Measurements from ENCODE around the gene OXLD1.

OXLD1 gene

GRCh38 chr17:81701288-81702071, 35.1 kb upstream of the OXLD1 start:
- DNase-seq: no peak

DNA sequence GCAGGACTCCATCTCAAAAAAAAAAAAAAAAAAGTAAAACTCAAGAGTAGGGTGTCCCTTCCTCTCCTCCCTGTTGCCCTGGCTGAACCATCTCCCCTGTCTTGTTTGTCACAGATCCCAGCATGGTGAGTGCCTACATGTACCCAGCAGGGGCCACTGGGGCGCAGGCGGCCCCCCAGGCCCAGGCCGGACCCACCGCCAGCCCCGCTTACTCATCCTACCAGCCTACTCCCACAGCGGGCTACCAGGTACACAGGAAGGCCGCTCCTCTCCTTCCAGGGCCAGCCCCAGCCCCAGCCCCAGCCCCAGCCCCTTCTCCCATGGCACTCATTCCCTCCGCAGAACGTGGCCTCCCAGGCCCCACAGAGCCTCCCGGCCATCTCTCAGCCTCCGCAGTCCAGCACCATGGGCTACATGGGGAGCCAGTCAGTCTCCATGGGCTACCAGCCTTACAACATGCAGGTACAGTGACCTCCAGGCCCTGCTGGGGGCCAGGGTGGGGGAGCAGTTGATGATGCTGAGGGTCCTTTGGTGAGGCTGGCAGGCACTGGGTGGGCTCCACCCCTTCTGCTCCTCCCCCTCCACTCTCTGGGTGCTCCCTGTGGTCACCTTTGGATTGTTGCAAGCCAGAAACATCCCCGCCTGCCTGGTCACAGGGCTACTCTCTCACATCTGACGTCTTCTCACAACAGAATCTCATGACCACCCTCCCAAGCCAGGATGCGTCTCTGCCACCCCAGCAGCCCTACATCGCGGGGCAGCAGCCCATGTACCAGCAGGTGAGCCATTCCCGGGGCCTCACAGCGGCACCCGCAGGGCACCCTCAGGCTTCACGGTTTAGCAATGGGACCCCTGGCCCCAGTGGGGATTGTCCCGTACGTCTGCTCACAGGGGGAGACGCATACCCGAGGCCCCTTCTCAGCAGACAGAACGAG, 34.2 kb upstream of the OXLD1 start:
- no peak for DNase-seq

DNA sequence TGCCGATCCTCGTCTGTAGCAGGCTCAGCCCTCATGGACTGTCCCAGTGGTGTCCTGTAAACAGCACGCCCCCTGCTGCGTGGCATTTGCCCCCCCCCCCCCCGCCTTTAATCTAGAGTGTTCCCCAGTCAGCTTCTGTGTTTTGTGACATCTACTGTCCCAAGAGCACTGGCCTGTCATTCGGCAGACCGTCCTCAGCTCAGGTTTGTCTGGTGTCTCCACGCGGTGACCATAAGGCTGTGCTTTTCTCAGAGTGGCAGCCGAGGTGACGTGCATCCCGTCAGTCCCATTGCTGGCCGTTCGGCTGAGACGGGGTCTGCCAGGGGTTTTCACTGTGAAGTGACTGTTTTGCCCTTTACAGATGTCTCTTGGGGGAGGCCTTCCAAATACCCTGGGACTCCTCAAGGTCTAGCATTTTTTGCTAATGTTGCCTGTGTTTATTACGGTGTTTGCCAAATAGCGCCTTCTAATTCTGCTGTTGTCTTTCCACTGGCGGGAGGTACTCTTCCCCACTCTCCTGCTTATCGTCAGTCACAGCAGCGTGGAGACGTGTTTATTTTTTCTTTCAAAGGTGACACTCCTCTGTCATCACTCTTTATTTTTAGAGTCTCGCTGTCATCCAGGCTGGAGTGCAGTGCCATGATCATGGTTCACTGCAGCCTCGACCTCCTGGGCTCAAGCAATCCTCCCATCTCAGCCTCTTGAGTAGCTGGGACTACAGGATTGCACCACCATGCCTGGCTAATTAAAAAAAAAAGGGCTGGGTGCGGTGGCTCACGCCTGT, 31.0 kb upstream of the OXLD1 start:
- no peak for DNase-seq

GRCh38 chr17:81696218-81696941, 30.0 kb upstream of the OXLD1 start:
- no peak for DNase-seq

- no peak for DNase-seq
Observed at GRCh38 chr17:81695801-81696200, 29.4 kb upstream of the OXLD1 start.

DNA sequence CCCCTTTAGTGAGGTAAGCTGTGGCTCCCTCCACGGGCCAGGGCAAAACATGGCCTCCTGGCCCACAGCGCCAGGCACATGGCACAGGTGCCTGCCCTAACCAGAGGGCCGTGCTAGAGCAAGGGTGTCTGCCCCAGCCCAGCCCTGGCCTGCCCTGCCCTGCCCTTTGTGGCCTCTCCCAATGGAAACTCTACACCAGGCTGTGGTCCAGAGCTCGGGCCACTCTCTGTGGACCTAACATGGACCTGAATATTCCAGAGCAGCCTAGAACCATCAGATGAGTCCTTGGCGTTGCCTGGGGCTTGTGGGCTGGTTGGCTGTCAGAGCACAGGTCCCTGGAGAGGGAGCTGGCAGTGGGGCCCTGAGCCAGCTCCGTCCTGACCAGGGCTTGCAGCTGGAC, 28.8 kb upstream of the OXLD1 start:
- DNase-seq: no peak

DNA sequence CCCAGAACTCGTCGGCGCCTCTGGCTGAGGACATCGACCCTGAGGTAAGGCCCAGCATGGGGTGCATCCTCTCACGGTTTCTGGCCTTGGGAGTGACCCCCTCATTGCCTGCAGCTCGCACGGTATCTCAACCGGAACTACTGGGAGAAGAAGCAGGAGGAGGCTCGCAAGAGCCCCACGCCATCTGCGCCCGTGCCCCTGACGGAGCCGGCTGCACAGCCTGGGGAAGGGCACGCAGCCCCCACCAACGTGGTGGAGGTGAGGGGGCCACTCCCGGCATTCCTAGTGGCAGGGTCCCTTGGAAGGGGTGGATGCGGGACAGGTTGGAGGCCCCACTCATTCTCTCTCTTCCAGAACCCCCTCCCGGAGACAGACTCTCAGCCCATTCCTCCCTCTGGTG, 28.4 kb upstream of the OXLD1 start:
- DNase-seq: no peak

GRCh38 chr17:81693509-81694210, 27.3 kb upstream of the OXLD1 start:
- no peak for DNase-seq

DNA sequence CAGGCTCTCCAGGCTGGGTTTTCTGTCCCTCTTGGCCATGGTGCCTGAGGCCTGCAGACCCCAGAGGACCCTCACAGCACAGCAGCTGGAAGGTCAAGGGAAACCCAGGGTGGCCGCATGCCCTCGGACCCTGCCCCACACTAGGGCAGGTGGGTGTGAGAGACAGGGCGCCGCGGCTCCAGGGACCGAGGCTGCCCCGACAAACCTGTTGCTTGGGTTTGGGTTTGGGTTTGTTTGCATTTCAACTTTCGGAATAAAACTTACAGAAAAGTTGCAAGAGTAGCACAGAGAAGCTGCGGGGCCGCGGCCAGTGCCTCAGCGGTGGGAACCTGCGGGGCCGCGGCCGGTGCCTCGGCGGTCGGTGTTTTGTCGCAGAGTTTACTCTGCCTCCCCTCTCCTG, 25.2 kb upstream of the OXLD1 start:
- no peak for DNase-seq

DNA sequence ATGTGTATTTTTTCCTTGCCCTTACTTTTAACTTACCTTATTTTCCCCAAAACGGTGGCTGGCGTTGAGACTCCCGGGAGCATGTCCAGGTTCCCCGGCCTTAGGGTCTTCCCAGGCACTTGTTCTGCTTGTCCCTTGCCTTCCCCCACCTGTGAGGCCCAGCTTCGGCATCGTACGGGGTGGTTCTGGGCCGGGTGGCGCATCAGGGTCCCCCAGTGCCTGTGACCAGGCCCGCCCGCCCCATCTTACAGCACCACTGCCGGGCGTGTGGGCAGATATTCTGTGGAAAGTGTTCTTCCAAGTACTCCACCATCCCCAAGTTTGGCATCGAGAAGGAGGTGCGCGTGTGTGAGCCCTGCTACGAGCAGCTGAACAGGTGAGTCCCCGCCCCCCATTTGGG, 24.8 kb upstream of the OXLD1 start:
- no peak for DNase-seq

- no peak for DNase-seq
Observed at GRCh38 chr17:81690549-81690948, 24.1 kb upstream of the OXLD1 start.

GRCh38 chr17:81690066-81690465, 23.7 kb upstream of the OXLD1 start:
- no peak for DNase-seq

DNA sequence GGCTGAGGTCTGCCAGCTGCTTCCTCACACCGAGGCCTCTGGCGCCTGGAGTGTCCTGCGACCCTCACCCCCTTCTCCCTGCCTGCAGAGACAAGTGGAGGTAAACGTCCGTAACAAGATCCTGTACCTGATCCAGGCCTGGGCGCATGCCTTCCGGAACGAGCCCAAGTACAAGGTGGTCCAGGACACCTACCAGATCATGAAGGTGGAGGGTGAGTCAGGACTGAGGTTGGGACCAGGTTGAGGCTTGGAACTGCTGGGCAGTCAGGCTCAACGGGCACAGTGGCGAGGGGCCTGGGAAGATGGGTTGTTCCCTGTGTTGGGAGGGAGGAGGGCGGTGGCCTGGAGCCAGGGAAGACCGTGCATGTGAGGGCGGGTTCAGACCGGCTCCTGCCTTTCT, 22.2 kb upstream of the OXLD1 start:
- DNase-seq: no peak

GRCh38 chr17:81687770-81688541, 21.6 kb upstream of the OXLD1 start:
- DNase-seq: no peak

GRCh38 chr17:81686614-81687013, 20.2 kb upstream of the OXLD1 start:
- no peak for DNase-seq

- peak; percentile 61 for DNase-seq
Observed at GRCh38 chr17:81685108-81685507, 18.7 kb upstream of the OXLD1 start.

- peak; percentile 72 for DNase-seq
Observed at GRCh38 chr17:81684442-81684911, 18.1 kb upstream of the OXLD1 start.

- peak; percentile 98 for DNase-seq
Observed at GRCh38 chr17:81683584-81684441, 17.4 kb upstream of the OXLD1 start, which contains the start of the genes ARL16 and HGS. TSS of gene ARL16 (minus strand) at chr17:81683797. CDS start at chr17:81683753, 44 bp downstream. TSS of gene HGS (plus strand) at chr17:81684011. CDS start at chr17:81684067, 56 bp downstream.

DNA sequence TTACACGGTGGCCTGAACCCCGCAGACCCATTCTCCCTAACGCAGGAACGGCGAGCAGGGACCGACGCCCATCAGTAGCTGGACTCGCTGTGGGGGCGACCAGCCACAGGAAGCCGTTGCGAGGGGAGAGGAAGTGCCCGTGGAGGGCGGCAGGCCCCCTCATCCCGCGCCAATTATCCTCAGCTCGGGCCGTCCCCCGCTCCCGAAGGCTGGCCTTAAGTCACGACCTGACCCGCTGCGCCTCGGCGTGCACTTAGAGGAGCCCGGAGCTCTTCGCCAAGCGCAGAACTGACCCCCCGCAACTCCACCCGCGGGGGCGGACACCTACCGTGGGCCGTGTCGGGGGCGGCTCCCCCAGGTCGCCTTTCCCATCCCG, 16.8 kb upstream of the OXLD1 start:
- DNase-seq: no peak

Measured in activated CD8-positive, alpha-beta memory T cell treated with anti-CD3 and anti-CD28 coated beads for 24 hours (primary cell).